ENCODE measurements around the gene SWSAP1. TPM values are rescaled to one million over a fixed set of nuclear protein-coding genes. Genes with fewer than 3 reads are reported as not detected.
A peak's percentile ranks its signal among the peaks of the same experiment; 100 is the strongest.

SWSAP1 gene
- polyA plus RNA-seq, 1 of the 3 experiments (the other 2 are of a cell fraction), result 2.8 TPM

DNA sequence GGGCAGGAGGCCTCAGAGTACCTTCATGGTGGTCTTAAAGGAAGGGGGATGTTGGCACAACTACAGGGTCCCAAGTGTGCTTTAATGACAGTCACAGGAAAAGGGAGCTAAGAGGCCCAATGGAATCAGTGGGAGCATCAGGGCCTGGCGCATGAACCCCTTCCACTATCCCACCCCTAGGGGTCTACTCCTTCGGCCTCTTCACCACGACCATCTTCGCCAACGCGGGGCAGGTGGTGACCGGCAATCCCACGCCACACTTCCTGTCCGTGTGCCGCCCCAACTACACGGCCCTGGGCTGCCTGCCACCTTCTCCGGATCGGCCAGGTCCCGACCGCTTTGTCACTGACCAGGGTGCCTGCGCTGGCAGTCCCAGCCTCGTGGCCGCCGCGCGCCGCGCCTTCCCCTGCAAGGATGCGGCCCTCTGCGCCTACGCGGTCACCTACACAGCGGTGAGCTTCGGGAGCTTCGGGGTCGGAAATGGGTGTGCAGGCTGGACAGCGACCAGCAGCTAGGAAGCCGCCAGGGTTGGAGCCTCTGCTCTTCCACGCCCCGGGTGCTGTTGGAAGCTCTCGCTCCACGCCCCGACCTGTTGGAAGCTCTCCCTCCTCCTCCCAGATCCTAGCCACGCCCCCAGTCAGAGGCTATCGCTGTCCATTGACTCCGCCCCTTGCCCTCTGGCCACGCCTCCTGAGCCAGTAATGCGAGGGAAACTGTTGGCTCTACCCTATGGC is 13.3 kb upstream of the SWSAP1 start:
- no peak overlapping the region for H3K4me3 ChIP-seq (ENCODE audit: low read depth in 2 of 2, low read length in 1 of 2)
- peak; percentile 74 for DNase-seq
- no peaks in the 10 kb centered on the region for H3K9me2 ChIP-seq
- H3K4me2 ChIP-seq, result no peak overlapping the region
- POLR2A ChIA-PET, result no interaction called here
- H3F3A ChIP-seq (replicated peaks; ENCODE audit: insufficient read depth), result no peaks in the 10 kb centered on the region
- peaks cover 0 to 8% of the 10 kb centered on the region in 2 experiments; a peak in 1 of 4 replicates for H3K4me1 ChIP-seq (ENCODE audit: control insufficient read depth in 1 of 2, insufficient read depth in 2 of 2, low read depth in 1 of 2, low read length in 1 of 2)
- H3K27ac ChIP-seq (ENCODE audit: low read depth in 2 of 2, low read length in 1 of 2), result no peak overlapping the region
- CTCF ChIA-PET, result interaction anchor here (0.7 to 1.4 kb wide), 5 partner anchors 10 to 67 kb away, joined by 3 to 5 read pairs (median 3); partner anchors contain the start of gene SWSAP1
- no peaks in the 10 kb centered on the region for H3K79me2 ChIP-seq (ENCODE audit: insufficient read depth)
- no peaks in the 10 kb centered on the region for H3K27me3 ChIP-seq (ENCODE audit: insufficient read depth)
- no peak overlapping the region for H3K9ac ChIP-seq
- H2AFZ ChIP-seq (ENCODE audit: low read depth), result no peak overlapping the region
- H3K36me3 ChIP-seq (replicated peaks in 1 of 2; ENCODE audit: control insufficient read depth in 1 of 2, insufficient read depth in 2 of 2, low read length in 1 of 2), result peaks cover 0 to 12% of the 10 kb centered on the region in 2 experiments
- no peaks in the 10 kb centered on the region for H3K9me3 ChIP-seq
- H4K20me1 ChIP-seq (ENCODE audit: insufficient read depth), result no peaks in the 10 kb centered on the region
- WGBS (ENCODE audit: low lambda C conversion rate), result 93% methylated on average over 42 of the region's 43 CpGs
- no peak for TF ChIP-seq FOSL2 (IDR thresholded peaks at IDR 0.05; ENCODE audit: borderline replicate concordance, low read depth)
- no peak for TF ChIP-seq CHD2 (IDR thresholded peaks at IDR 0.05; ENCODE audit: low read length, partially characterized antibody)
- TF ChIP-seq, protein P1, sequence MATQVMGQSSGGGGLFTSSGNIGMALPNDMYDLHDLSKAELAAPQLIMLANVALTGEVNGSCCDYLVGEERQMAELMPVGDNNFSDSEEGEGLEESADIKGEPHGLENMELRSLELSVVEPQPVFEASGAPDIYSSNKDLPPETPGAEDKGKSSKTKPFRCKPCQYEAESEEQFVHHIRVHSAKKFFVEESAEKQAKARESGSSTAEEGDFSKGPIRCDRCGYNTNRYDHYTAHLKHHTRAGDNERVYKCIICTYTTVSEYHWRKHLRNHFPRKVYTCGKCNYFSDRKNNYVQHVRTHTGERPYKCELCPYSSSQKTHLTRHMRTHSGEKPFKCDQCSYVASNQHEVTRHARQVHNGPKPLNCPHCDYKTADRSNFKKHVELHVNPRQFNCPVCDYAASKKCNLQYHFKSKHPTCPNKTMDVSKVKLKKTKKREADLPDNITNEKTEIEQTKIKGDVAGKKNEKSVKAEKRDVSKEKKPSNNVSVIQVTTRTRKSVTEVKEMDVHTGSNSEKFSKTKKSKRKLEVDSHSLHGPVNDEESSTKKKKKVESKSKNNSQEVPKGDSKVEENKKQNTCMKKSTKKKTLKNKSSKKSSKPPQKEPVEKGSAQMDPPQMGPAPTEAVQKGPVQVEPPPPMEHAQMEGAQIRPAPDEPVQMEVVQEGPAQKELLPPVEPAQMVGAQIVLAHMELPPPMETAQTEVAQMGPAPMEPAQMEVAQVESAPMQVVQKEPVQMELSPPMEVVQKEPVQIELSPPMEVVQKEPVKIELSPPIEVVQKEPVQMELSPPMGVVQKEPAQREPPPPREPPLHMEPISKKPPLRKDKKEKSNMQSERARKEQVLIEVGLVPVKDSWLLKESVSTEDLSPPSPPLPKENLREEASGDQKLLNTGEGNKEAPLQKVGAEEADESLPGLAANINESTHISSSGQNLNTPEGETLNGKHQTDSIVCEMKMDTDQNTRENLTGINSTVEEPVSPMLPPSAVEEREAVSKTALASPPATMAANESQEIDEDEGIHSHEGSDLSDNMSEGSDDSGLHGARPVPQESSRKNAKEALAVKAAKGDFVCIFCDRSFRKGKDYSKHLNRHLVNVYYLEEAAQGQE (IDR thresholded peaks at IDR 0.05; ENCODE audit: low read depth, low read length), result peak; percentile 50; the same call in 1 of the 2 replicates
- TF ChIP-seq, protein P2, sequence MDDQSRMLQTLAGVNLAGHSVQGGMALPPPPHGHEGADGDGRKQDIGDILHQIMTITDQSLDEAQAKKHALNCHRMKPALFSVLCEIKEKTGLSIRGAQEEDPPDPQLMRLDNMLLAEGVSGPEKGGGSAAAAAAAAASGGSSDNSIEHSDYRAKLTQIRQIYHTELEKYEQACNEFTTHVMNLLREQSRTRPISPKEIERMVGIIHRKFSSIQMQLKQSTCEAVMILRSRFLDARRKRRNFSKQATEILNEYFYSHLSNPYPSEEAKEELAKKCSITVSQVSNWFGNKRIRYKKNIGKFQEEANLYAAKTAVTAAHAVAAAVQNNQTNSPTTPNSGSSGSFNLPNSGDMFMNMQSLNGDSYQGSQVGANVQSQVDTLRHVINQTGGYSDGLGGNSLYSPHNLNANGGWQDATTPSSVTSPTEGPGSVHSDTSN (IDR thresholded peaks at IDR 0.05), result no peak

DNA sequence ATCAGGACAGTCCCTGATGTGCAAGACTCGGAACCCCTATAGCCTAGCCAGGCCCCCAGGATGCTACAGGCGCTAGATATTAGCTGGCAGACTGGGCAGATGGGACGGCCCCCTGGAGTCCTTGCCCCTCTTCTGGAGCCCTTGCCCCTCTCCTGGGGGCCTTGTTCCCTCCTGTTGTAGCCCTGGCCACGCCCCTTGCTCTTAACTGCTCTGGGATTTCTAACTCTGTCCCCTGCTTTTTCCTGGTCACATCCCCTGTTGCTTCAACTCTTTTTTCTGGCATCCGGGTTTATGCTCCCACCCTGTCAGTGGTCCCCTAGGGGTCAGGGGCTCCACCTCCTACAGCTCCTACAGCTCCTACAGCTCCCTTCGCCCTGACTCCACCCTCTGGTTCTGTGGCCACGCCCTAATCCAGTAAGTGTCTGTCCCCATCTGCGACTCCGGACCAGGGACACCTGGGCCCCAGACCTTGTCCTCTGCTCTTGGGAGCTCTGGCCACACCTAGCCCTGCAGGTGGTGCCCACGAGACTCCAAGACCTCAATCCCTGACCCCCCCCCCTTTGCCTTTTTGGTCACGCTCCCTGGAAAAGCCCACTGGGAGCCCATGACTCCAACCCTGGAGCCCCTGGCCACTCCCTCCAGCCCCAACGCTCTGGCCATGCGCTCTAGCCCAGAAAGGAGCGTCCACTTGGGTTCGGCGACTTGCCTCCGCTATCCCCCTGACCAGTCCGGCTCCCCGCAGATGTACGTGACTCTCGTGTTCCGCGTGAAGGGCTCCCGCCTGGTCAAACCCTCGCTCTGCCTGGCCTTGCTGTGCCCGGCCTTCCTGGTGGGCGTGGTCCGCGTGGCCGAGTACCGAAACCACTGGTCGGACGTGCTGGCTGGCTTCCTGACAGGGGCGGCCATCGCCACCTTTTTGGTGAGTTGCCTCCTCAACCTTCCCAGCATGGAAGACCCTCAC is 12.4 kb upstream of the SWSAP1 start:
- Histone ChIP-seq H3K4me3 (ENCODE audit: low read depth in 2 of 2, low read length in 1 of 2) (no peak overlapping the region), H3F3A (replicated peaks; ENCODE audit: insufficient read depth) (no peaks in the 10 kb centered on the region), H3K4me1 (ENCODE audit: control insufficient read depth in 1 of 2, insufficient read depth in 2 of 2, low read depth in 1 of 2, low read length in 1 of 2) (no peaks in the 10 kb centered on the region; a peak in 1 of 4 replicates), H3K27ac (ENCODE audit: low read depth in 2 of 2, low read length in 1 of 2) (no peak overlapping the region), H3K9me2 (no peaks in the 10 kb centered on the region), H3K79me2 (ENCODE audit: insufficient read depth) (no peaks in the 10 kb centered on the region), H2AFZ (ENCODE audit: low read depth) (no peak overlapping the region), H3K27me3 (ENCODE audit: insufficient read depth) (no peaks in the 10 kb centered on the region), H3K4me2 (no peak overlapping the region), H4K20me1 (ENCODE audit: insufficient read depth) (no peaks in the 10 kb centered on the region), H3K9me3 (no peaks in the 10 kb centered on the region), H3K36me3 (replicated peaks in 1 of 2; ENCODE audit: control insufficient read depth in 1 of 2, insufficient read depth in 2 of 2, low read length in 1 of 2) (peaks cover 0 to 12% of the 10 kb centered on the region in 2 experiments), H3K9ac (no peak overlapping the region)
- peak; percentile 31 for DNase-seq
- WGBS (ENCODE audit: low lambda C conversion rate), result 94% methylated on average over 35 of the region's 35 CpGs
- CTCF ChIA-PET, result interaction anchor here (0.7 to 1.4 kb wide), 4 partner anchors 10 to 68 kb away, joined by 3 to 4 read pairs (median 3); partner anchors contain the start of gene SWSAP1
- POLR2A ChIA-PET, result no interaction called here
- TF ChIP-seq, protein P3, sequence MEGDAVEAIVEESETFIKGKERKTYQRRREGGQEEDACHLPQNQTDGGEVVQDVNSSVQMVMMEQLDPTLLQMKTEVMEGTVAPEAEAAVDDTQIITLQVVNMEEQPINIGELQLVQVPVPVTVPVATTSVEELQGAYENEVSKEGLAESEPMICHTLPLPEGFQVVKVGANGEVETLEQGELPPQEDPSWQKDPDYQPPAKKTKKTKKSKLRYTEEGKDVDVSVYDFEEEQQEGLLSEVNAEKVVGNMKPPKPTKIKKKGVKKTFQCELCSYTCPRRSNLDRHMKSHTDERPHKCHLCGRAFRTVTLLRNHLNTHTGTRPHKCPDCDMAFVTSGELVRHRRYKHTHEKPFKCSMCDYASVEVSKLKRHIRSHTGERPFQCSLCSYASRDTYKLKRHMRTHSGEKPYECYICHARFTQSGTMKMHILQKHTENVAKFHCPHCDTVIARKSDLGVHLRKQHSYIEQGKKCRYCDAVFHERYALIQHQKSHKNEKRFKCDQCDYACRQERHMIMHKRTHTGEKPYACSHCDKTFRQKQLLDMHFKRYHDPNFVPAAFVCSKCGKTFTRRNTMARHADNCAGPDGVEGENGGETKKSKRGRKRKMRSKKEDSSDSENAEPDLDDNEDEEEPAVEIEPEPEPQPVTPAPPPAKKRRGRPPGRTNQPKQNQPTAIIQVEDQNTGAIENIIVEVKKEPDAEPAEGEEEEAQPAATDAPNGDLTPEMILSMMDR (IDR thresholded peaks at IDR 0.05), result no peak
- TF ChIP-seq, protein P1 (IDR thresholded peaks at IDR 0.05; ENCODE audit: low read depth, low read length), result no peak
- no peak for TF ChIP-seq TEAD4 (IDR thresholded peaks at IDR 0.05; ENCODE audit: borderline replicate concordance, insufficient read depth)
- TF ChIP-seq TCF12 (IDR thresholded peaks at IDR 0.05), result no peak
- TF ChIP-seq NRF1 (IDR thresholded peaks at IDR 0.05; ENCODE audit: low read depth, low read length), result no peak
- TF ChIP-seq RXRA (IDR thresholded peaks at IDR 0.05; ENCODE audit: borderline replicate concordance, low read depth), result no peak
- no peak for TF ChIP-seq RCOR1 (IDR thresholded peaks at IDR 0.05; ENCODE audit: low read length)
- TF ChIP-seq YY1 (IDR thresholded peaks at IDR 0.05; ENCODE audit: low read depth), result no peak
- no peak for TF ChIP-seq GATA2 (CRISPR knock-in tag; IDR thresholded peaks at IDR 0.05)
- TF ChIP-seq NFIC (IDR thresholded peaks at IDR 0.05; ENCODE audit: borderline replicate concordance), result no peak
